Measurements from ENCODE around the gene AXDND1.
"Not testable (repeated sequence)": the region's sequence is repeated elsewhere in the genome, so short reads cannot be mapped to it uniquely, and the experiment has no call there.

AXDND1 gene

GRCh38 chr1:179465661-179466060 is 99.9 kb downstream of the AXDND1 start:
- DNase-seq (ENCODE audit: low read depth): not testable (repeated sequence)

DNA sequence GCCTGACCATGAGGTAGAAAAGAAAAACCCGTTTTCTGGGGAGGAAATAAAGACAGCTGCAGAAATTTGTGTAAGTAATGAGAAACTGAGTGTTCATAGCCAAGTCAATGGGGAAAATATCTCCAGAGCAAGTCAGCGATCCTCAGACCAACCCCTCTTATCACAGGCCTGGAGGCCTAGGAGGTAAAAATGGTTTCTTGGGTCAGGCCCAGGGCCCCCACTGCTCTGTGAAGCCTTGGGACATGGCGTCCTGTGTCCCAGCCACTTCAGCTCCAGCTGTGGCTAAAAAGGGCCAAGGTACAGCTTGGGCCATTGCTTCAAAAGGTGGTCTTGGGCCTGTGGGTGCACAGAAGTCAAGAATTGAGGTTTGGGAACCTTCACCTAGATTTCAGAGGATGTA is 108.9 kb downstream of the AXDND1 start:
- DNase-seq (ENCODE audit: low read depth): no peak

DNA sequence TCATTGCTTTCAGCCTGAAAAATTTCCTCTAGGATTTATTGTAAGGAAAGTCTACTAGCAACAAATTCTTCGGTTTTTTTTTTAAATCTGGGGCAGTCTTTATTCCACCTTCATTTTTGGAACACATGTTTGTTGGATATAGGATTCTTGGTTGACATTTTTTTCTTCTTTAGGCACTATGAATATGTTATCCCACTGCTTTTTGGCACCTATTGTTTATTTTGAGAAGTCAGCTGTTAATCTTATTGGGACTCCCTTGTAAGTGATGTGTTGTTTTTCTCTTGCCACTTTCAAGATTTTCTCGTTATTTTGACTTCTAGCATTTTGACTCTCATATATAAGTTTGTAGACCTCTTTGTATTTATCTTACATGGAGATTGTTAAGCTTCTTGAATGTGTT is 110.7 kb downstream of the AXDND1 start:
- no peak for DNase-seq (ENCODE audit: low read depth)

DNA sequence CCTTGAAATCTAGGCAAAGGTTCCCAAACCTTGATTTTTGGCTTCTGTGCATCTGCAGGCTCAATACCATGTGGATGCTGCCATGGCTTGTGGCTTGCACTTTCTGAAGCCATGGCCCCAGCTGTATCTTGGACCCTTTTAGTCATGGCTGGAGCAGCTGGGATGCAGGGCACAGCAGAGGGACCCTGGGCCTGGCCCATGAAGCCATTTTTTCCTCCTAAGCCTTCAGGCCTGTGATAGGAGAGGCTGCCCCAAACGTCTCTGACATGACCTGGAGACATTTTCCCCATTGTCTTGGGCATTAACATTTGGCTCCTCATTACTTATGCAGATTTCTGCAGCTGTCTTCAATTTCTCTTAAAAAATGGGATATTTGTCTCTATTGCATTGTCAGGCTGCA is 112.6 kb downstream of the AXDND1 start:
- DNase-seq (ENCODE audit: low read depth): no peak

DNA sequence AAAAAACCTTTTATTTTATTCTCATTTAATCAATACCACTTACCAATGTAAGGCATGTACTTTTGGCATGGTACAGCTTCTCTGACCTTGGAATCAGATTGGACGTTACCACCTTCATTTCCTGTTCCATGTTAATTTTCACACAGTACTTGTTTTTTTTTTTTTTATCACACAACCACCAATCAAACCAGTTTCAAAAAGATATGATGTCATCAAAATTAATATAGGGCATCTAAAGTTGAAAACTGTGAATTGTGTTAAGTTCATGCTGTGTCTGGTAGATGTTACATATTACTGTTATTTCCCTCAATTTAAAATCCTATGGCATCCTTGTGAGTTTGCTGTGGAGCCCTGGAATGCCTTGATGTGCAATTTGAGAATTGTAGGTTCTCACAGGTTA is 124.8 kb downstream of the AXDND1 start:
- no peak for DNase-seq (ENCODE audit: low read depth)

DNA sequence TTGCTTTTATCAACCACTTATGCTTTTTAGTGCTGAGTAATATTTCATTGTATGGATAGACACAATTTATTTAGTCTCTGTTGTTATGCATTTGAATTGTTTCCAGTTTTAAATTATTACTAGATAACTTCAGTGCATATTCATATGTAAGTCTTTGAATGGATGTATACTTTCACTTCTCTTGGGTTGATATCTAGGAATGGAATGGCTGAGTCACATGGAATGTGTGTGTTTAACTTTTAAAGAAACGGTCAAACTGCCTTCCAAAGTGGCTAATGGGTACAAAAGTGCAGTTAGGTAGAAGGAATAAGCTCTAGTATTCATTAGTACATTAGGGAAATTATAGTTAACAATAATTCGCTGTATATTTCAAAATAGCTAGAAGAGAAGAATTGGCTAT is 127.6 kb downstream of the AXDND1 start:
- DNase-seq (ENCODE audit: low read depth): no peak

DNA sequence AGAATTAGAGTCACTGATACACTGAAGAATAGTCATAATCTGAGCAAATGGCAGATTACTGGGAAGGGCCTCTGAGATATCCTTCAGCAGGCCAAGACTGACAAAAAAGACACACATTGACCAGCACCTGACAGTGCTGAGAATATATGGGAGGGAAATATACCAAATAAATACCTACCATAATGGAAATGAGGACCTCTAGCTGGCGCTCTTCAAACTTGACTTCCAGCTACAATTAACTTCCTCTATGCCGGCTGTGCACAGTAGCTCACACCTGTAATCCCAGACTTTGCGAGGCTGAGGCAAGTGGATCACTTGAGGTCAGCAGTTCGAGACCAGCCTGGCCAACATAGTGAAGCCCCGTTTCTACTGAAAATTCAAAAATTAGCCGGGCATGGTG is 140.4 kb downstream of the AXDND1 start:
- no peak for DNase-seq (ENCODE audit: low read depth)

GRCh38 chr1:179509384-179509783 is 143.6 kb downstream of the AXDND1 start:
- no peak for DNase-seq (ENCODE audit: low read depth)

- DNase-seq (ENCODE audit: low read depth): no peak
These were observed 144.3 kb downstream of the AXDND1 start for GRCh38 chr1:179510038-179510437.

- DNase-seq (ENCODE audit: low read depth): no peak
These were observed 151.4 kb downstream of the AXDND1 start for GRCh38 chr1:179516976-179517705.

DNA sequence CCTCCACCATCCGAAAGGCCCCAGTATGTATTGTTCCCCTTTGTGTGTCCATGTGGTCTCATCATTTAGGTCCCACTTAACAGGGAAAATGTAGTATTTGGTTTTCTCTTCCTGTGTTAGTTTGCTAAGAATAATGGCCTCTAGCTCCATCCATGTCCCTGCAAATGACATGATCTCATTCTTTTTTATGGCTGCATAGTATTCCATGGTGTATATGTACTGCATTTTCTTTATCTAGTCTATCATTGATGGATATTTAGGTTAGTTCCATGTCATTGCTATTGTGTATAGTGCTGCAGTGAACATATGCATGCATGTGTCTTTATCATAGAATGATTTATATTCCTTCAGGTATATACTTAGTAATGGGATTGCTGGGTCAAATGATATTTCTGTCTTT is 152.8 kb downstream of the AXDND1 start:
- not testable (repeated sequence) for DNase-seq (ENCODE audit: low read depth)

GRCh38 chr1:179529482-179530195 is 163.9 kb downstream of the AXDND1 start:
- DNase-seq (ENCODE audit: low read depth): no peak

DNA sequence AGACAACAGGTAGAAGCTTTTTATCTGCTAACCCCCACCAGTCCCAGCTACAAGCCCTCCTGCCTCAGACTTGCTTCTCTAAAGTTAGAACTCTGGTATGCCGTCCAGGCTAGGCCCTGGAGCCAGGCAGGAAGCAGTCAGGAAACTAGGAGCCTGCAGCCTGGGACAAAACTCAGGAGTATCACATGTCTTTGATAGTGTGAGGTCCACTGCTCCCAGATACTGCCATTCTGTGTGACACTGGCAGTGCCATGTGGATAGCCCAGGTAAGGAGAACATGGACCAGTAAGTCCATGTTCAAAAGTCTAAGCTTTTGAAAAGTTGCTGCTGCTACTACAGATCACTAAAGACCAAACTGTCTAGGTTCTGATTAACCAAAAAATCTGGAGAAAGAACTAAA is 164.6 kb downstream of the AXDND1 start:
- no peak for DNase-seq (ENCODE audit: low read depth)

DNA sequence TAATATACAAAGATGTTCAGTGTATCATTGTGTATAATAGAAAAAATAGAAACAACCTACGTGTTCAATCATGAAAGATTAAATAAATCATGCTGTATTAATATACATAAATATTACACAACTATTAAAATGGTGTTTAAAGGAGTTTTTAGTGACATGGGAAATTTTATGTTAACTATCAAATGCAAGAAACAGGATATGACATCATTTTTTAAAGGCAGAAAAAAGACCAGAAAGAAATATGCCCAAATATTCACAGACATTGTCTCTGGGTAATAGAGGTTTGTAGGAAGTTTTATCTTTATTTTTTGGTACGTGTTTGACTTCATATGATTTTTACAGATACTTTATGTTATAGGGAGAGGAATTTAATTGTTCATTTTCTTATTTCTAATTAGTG is 176.0 kb downstream of the AXDND1 start:
- DNase-seq (ENCODE audit: low read depth): no peak

- no peak for DNase-seq (ENCODE audit: low read depth)
These were observed 179.6 kb downstream of the AXDND1 start for GRCh38 chr1:179545321-179545720.

DNA sequence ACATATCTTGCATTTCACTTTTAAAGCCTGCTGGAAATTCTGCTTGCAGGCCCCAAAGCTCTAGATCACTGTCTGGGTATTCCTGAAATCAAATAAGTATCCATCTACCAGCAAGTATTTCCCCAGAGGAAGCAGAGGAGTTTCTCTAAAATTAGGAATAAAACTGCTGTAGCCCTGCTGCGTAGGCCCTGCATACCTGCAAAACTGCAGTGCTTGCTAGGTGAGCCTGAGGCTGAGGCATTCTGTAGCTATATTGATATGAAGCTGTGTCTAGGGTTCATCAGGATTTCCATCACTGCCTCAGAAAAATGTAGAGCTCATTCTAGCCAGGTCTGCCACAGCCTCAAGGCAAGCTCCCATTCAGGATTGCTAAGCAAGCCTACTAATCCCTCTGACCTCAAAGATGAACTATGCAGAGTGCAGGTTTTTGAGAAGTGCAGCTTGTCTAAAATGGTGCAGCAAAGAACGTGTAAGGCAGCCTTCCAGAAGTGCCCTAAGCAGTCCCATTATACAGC is 181.3 kb downstream of the AXDND1 start:
- DNase-seq (ENCODE audit: low read depth): no peak

DNA sequence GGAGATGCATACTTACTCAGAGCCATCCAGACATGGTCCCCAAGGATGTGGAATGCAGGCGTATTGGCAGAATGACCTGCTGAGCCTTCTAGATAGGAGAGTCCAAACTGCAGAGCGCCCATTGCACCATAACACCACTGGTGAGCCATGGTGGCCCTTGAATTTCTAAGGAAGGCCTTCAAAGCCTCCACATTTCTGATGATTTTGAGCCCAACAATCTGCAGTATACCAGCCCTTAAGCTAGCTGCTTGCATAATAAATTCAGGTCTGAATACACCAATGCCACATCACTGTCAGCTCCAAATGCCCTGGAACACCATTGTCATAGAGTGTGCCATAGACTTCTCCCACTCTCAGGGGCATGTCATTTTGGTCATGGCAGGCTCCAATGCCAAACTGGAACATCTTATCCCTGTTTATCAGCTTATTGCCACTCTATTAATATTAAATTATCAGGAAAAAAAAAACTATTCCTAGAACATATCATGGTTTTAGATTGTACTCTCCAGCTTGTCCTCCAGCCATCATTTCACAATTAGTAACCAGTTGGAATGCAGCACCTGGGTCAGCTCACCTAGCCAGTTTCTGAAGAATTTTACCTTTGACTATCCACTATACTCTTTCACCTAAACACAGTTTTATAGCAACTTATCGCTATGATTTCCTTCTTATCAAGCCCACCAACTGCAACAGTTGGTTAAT is 183.0 kb downstream of the AXDND1 start:
- DNase-seq (ENCODE audit: low read depth): no peak

DNA sequence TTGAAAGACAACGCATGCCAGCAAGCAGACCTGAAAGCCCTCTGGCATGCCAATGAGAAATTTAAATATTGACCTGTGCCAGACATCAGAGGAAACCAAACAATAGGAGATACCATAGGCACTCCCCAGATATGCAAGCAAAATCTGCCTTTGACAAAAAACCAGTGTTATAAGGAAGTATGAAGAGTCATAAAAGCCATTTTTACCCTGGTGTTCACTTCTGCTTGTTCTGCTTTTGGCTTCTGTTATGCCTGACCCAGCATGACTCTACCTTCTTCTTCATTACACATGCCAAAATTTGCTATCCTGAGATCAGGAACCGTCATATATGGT is 183.6 kb downstream of the AXDND1 start:
- DNase-seq (ENCODE audit: low read depth): no peak

DNA sequence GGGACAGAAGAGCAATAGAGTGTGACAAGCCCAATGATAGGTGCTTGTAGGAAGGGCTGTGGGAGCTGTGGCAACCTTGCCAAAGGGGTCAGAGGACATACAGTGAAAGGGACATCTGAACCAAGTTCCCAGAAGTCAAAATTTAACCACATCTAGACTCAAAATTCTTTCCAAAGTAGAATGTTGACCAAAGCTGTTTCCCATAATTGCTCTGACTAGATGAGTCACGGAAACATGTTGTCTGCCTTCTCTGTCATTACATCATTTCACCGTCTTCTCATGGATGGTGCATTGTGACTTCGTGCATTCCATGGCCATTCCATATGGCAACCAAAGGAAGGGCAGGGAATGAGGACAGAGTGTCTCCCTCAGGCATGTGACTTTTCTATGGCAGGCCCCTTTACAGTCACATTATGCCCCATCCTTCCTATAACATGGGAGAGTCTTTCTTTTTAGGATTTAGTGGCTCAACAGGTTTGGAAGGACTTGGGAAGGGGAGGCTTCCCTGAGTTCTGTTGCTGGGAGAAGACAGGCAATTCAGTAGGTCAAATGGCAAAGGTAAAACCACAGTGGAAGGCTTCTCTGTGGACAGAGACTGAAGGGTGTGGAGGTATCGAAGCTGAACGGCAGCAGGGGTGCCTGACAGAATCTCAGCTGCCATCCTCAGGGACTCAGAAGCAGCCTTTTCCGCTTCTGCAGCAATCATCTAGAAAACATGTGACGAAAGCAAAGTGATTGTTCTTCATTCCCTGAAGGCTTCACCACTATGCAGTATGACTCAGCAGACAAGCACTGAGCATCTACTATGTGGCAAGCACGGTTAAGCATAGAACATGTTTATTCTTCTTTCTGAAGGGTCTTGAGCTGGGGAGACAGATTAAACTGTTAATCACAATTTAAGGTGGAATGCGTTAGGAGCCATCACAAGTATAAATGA is 185.2 kb downstream of the AXDND1 start:
- no peak for DNase-seq (ENCODE audit: low read depth)

- DNase-seq (ENCODE audit: low read depth): no peak
These were observed 188.7 kb downstream of the AXDND1 start for GRCh38 chr1:179554427-179554826.

DNA sequence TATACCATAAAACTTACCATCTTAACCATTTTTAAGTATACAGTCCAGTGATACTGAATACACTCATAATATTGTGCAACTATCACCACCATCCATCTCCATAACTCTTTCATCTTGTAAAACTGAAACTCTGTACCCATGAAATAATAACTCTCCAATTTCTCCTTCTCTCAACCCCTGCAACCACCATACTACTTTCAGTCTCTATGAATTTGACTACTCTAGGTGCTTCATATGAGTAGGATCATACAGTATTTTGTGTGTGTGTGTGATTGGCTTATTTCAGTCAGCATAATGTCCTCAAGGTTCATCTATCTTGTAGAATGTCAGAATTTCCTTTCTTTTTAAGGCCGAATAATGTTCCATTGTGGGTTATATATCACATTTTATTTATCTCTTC is 192.3 kb downstream of the AXDND1 start:
- DNase-seq (ENCODE audit: low read depth): no peak
